Activated CD4-positive, CD25-positive, alpha-beta regulatory T cell treated with anti-CD3 and anti-CD28 coated beads, Interleukin-2, amount 50 U/mL, for 16 hours (primary cell): ENCODE data around the gene POC1A.

Source experiments
- DNase-seq: peaks from one replicate; pipeline ENCODE4 v3.0.0-alpha.2; 2020; ENCODE audit warnings: low read depth, low spot score

The POC1A gene

DNA sequence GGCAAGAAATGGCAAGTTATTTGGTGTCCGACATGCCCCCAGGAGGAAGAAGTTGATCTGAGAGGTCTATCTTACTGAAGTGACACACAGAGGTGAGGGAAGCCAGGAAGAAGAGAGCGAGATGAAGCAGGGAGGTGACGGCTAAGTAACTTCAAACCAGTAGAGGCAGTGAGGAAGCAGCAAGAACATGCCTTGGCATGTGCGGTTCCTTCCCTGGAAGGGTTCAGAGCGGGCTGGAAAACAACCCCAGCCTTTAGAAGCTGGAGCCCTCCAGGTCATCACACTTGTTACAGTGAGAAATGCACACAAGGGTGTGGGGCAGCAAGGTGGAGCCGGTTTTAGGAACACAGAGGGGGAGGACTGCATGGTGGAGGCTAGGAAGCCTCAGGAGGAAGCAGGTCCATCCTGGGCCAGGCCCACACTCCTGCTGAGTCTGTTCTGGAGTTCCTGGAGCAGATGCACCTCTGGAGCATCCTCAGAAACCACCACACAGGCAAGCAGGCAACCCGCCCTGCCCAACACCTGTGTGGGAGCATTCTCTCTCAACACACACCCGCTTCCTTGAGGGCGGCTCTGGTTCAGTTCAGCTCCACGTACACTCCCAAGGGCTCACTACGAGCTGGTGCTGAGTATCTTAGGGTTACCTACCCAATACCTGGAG is 47.1 kb downstream of the POC1A start:
- DNase-seq, result no peak

DNA sequence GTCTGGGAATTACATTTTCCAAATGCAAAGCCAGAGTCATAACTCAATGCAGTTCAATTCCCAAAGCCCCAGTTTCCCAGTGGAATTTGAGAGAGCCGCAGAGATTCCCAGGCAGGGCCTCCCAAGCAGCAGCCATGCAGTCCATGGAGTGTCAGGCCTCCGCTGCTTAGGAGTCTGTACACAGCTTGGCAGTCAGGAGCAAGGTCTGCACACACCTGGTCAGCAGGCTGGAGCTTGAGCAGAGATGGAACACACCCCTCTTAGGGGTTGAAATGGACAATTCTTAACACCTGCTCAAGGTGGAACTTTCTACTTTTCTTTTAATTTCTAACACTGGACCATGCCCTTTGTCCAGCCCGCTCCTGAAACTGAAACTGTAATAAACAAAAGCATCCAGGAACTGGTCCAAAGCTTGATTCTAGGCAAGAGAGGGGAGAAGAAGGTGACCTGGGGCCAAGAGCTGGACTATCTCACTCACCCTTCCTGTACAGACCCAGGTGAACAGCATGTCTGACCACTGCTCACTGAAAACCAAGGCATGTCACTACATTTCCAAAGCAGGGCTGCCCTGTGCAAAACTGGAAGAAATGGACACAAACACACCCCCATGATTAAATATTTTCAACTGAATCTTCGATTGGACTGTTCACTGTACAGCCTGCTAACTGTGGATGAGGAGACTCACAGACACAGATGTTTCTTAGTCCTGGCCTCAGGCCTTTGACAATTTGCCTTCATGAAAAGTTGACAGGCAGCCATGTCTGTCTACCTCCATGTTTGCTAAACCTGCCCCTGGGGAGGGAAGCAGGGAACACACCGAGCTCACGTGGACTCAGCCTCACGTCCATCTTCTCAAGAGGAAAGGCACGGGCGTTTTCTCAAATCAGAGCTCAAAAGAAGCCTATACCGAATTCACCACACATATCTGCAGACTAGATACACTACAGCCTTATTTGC is 49.3 kb downstream of the POC1A start:
- no peak for DNase-seq

DNA sequence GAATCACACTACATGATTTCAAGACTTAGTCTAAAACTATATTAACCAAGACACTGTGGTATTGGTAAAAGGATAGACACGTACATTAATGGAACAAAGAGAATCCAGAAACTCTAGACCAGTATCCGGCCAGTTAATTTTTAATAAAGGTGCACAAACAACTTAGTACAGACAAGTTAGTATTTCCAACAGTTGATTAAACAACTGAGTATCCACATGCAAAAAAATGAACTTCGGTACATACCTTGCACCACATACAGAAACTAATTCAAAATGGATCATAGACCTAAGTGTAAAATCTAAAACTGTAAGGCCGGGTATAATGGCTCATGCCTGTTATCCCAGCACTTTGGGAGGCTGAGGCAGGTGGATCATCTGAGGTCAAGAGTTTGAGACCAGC is 51.3 kb downstream of the POC1A start:
- DNase-seq, result no peak

DNA sequence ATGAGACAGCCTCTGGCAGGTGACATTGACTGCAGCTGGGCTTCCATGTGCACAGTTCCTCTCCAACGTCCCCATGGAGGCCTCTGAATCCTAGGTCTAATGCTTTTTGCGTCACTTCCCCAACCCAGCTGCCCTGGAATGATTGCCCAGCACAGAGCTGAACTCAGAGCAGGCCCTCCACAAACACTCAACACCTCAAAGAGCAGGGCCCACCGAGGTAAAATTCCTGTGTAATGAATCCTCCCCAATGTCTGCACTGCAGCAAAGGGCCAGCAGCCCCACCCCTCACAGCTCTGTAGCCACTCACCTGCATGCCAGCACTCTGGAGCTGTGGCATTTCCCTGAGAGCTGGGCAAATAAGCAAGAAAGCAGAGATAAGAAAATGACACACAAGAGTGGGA is 55.2 kb downstream of the POC1A start:
- no peak for DNase-seq

DNA sequence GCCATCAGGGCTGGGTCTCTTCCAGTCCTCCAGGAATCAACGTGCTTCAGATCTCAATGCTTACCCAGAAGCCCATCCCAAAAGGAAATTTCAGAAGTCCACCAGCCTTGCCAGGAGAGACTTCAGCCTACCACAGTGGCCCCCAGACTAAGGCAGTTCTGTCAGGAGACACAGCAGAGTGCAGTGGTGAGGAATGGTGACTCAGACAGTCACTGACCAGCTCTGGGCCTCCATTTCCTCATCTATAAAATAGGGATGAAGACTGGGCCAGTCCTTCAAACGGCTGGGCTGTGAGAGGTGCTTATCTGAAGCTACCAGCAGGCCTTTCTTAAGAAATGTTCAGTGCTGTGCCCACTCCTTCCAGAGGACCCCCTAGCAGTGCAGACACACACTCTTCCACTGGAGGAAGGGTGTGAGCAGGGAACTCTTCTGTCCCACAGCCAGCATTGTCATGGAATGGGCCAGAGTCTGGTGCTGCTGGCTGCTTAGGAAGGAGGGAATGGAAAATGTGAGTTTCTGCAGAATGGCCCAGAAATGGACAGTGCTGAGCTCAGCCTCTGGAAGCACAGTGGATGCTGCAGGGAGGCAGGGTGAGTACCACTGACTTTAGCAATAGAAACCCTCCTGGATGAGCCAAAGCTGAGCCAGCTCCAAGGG is 56.2 kb downstream of the POC1A start:
- DNase-seq, result no peak

DNA sequence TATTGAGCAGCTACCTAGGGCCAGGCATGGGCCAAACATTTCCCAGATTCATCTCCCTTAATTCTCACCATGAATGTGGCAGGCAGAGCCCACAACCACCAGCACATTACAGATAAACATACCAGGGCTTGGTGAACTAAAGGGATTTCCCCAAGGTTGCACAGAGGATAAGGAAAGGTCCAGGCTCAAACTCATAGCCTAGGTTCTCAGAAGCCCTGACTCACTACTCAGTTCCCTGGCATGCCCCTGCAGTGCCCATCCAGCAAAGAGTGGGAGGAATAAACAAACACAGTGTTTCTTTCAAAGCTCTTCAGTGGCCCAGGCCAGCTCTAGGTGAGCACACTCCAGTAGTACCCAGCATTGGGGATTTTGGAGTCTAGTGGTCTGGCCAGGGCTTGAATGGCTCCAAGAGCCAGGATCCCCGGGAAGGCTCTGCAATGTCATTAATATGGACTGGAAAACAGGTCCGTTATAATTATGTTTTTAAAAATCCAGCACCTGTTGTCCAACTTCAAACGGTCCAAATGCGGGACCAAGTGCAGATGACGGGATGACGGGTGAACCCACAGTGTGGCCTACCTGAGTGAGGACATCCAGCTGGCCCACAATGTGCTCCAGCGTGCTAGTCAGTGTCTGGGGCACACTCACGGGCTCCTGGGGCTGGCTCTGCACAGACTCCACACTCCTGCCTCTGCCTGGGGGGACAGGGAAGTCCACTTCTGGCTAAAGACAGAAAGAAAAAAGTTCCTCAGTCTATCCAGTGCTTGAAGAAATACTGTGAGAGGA is 58.0 kb downstream of the POC1A start:
- no peak for DNase-seq

DNA sequence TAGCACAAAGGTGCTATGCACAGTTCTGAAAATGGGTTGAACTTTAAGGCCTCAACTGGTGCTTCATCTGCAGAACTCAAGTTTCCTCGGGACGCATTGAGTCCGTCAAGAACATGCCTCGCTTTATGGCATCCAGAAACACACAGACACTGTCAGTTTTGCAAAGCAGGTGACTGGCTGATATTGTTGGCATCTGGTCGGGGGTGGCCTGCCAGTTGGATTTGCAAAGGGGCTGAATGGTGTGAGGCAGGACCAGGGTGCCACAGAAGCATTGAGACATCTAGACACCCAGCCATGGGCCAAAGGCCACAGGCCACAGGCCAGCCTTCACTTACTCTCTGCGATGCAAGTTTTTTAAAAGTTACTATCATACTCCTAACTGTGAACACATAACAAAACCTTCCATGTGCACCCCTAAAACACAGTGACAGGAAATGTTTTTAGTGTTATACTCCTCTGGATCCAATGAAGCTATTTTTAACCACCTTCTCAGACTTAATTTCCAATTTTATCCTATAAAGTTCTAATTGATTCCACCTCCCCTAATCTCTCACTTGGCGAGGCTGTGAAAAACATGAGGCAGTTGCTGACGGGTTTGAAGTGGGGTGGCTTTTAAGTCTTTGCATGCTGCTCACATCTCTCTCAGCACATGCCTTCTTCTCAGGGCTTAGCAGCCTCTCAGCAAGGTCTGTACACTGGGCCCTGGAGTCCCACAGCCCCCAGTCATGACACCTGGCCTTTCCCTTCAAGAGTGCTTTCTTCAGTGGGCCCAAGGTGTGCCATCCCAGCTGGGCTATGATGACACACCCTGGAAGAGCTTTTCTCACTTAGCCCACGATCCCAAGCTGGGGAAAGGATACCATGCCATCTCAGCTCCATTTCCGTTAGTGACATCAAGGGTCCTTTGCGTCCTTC is 59.4 kb downstream of the POC1A start:
- no peak for DNase-seq

DNA sequence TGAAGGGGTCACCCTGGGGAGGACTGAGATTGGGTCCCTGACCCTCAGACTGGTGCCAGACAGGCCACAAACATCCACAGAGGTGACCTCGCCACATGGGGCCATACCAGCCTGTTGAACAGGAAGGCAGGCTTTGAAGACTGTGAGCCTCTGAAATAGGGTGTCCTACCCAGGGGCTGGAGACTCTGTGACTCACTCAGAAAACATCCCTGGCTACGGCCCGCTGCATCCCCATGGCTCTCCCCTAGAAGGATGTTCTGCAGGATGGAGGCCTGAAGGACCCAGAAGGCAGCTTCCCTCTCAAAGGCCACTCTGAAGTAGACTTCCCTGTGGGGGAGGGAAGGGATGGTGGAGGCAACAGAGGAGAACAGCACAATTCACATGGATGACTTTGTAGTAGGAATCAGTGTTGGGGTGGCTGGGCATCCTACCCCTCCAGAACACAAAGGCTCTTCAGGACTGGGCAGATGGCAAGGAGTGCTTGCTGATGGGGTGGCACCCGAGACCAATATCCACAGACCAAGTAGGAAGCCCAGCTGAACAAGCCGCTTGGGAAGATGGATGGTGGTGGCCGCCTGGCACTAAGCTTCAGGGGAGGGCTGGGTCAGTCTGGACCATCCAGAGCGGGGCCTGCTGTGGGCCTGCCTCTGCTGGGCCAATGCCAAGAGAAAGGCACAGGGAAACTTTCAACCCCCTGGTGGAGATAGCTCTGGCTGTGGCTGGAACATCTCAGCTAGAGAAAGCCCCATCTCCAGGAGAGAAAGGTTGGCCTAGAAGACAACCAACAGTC is 60.3 kb downstream of the POC1A start:
- no peak for DNase-seq

DNA sequence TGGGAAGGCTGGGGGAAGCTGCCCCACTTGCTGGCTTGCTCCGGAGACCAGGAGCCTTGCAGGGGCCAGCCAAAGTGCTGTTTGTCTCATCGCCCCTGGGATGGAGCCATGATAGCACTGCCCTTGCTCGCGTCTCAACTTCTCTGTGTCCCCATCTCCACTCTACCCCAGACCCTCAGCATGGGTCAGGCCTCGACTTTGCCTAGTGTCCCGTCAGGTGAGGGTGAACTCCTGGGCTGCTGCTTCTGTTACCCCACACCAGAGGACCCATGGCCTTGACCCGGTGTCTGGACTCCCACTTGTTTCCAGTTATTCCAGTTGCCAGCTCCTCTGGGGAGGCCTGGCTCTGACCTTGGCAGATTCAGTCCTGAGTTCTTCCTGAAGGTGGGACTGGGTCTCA is 61.3 kb downstream of the POC1A start:
- DNase-seq, result no peak

DNA sequence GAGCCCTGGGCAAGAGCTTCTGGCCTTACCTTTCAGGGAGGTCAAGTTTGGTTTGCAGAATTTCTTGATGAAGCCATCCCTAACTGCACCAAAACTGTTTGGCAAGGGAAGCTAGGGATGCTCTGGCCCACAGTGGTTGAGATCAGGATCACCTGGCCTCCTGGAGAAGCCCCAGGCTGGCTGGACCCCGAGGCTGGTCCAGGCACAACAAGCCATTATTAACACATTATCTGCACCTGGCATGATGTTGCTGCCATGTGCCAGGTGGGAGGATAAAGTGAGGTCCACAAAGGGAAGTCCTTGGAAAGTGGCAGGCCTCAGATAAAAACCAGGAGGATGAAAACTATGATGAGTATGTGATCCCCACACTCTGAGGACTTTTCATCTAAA is 62.0 kb downstream of the POC1A start:
- DNase-seq, result no peak

DNA sequence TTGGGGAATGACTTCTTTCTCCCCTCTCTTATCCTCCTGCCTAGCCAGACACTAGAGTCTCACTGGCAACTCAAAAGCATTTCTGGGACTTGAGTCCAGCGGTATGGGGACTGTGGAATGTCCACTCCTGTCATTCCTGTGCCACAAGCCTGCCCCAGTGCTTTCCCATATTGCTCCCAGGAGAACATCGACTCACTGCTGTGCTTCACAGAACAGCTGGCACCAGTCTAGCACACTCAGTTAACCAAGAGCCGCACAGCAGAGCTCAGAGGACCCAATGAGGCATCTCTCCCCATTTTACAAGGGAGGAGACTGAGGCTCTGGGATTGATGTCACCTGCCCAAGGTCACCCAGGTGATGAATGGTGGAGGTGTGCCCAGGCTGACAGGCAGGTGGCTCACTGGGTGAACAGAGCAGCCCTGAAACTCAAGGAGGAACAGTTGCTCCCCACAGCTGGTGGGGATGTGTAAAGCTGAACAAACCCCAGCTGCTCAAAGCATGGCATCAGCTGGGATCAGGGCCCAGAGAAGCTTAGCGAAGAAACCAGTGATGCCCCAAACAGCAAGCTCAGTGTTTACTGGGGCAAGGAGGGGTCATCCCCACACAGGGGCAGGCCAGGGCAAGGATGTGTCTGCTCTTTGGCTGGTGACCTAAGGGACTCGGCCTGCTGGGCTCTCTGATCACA is 62.5 kb downstream of the POC1A start:
- no peak for DNase-seq

DNA sequence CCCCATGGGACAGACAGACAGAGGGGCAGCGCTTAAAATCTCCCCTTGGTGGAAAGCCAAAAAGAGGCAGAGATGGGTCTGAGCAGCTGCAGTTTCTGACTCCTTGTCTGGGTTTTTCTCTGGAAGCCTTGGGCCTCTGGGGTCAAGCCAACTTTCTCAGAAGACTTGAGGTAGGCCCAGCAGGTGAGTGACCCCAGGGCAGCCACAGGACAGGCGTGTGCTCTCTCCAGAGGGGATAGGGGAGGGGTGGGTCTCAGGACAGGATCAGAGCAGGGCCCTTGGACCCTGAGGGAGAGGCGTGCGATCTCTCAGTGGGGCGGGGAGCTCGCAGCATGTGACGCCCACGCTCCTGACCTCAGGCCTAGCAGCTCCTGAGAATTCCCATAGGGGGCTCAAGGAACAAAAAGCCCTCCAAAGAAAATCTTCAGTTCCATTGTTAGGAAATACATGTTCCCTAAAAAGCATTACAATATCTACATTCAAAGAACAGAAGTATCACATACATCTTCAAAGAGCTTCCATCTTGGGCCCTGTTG is 63.2 kb downstream of the POC1A start:
- DNase-seq, result no peak

DNA sequence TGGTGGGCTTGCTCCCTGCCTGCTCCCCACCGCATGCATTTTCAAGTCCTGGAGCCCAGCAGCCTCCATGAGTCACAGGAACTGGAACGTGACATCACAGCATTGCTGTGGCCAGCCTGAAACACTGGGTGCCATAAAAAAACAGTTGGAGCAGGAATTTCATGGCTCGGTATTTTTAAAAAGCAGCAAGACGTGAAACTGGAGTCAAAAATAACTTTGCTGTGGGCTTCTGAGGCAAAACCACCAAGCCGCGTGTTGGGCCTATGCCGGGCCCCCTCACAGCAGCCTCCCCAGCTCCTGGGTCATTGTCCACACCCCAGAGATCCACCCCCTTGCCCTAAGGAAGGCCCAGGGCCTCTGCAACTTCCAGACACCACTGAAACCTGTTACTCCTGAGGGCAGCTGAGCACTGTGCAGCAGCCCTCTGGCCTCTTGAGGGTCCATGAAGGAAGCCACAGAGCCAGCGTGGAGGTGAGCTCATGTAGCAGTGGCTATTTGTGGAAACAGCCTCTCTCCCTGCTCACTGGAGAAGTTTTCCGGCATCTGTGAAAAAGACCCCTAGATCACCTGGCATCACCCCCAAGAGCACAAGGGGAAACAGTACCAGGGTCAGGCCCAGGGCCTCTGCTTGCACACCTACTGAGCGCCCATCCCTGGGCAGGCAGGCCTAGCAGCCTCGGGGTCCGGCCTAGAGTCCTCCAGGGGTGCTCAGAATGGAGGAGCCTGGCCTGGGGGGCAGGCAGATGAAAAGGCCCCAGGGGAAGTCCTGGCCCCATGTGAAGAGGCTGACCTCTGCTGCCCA is 63.9 kb downstream of the POC1A start:
- no peak for DNase-seq

DNA sequence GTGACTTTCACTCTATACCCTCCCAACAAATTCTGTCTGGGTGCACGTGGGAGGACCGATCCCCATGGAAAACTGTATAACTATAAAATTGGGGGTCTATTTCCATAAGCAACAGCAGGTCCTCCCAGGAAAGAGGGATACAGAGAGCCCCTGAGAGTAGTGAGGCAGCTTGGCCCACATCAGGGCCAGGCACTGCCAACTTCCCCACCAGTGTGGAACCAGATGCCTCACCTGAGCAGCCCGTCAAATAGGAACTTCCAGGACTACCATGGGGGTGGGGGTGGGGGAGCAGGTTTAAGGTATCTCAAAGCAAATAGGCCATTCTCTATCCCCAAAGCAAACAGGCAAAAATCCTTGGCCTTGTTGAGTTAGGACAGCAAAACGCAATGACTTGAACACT is 64.5 kb downstream of the POC1A start:
- no peak for DNase-seq

DNA sequence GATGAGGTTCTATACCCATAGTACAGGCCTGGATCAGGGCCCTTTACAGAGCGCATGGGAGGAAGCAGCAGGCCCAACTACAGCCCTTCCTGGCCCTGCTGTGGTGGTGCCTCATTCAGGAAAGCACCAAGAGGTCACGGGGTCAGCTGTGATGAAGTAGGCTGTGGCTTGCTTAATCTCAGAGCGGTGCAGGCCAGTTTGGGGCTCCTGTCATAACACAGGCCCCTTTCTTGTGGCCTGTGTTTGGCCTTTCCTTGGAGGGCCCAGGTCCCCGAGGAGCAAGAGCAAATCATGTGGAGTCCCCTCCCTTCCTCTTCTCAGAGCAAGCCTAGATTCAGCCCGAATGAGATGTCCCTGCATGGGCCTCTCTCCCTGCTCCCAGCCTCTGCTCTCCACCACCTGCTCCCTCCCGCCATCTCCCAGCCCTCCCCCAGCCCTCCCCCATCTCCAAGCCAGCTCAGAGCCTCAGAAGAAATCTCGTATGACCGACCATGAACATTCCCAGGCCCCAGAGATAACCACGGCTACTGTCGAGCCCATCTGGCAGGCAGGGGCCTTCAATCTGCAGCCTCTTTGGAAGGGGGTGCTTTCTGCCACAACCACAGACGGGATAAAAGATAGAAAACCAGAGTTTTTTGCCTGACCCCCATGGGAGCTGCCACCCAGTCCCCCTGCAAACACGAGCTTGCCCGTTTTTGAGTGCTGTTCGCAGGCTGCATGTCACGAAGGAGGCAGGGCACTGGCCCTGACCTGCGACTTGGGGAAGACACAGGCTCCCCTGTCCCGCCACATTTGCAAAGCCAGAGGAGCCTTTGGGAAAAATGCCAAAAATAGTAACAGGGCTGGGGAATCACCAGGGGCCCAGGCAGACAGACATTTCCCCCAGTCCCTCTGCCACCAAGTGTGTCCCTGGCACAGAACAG is 65.5 kb downstream of the POC1A start:
- DNase-seq, result no peak

DNA sequence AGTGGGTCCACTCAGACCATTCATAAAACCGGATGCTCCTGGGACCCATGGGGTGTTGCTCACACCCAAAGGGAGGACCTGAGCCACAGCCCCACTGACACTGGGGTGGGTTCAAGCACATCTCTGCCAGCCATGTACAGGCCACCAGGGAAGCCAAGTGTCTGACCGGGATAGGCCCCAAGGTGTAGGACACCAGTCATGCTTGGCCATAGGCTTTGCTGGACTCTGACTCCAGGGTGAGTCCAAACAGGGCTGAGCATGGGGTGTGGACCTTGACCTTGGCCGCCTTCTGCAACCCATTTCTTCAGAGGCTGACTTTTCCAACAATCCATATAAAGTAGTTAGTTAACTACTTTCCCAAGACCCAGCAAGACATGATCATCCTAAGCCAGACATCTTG is 66.5 kb downstream of the POC1A start:
- DNase-seq, result no peak
